ENCODE results near the gene TCF4. TPM values are rescaled to one million over a fixed set of nuclear protein-coding genes. Genes with fewer than 3 reads are reported as not detected.

The TCF4 gene
- total and polyA plus RNA-seq, 2 donors (not counting 3 experiments of a cell fraction or from before 2014, with no cell fraction given): 183 to 390 TPM

DNA sequence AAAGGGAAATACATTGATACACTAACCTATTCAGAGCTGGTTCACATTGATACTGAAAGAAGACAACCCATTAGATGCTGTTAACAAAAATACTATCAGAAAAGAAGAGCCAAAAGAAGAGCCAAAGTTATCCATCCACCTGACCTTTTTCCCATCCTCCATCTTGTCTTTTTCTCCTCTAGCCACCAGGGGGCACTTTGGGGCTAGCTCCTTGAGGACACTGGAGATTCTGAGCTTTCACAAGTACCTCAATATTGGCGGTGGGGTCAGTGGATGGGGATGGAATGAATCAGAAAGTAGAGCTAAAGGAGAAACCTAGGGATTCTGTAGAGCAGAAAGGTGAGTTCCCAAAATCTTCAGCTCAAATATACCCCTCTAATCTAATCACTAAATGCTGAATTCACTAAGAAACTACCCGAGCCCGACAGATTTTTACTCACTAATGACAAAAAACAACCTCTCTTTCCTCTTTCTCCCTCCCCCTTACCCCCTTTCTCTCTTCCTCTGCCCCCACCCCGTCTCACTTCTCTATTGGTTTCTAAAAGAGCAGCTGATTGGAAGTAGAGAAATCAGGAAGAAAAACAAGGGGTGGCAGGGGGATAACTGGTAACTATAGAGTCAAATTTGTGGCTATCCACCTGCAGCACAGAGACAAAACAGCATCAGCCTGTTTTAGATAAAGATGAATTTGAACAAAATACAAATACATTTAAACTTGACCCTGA is 203.3 kb downstream of the TCF4 start:
- ChIA-PET POLR2A (interaction anchor here (1.1 kb wide), 2 partner anchors 10 to 16 kb away, joined by 3 to 5 read pairs; no protein-coding TSS in a partner anchor), CTCF (interaction anchor here (0.5 to 3.5 kb wide), 49 partner anchors 9 to 1192 kb away, joined by 3 to 65 read pairs (median 4); no protein-coding TSS in a partner anchor)
- H3K4me3 ChIP-seq (replicated peaks in 1 of 3; ENCODE audit: insufficient read depth in 1 of 3, low read depth in 1 of 3, low read length in 3 of 3): no peak overlapping the region
- peaks cover 5 to 10% of the 10 kb centered on the region in 2 experiments for H3K36me3 ChIP-seq (ENCODE audit: control insufficient read depth in 2 of 2, extremely low read depth in 1 of 2, insufficient read depth in 2 of 2, low read length in 2 of 2)
- no peak overlapping the region for H3K27ac ChIP-seq (ENCODE audit: insufficient read depth, low read depth, low read length)
- H3K9me3 ChIP-seq (replicated peaks; ENCODE audit: control insufficient read depth, insufficient read depth, low read length): no peaks in the 10 kb centered on the region
- H2AFZ ChIP-seq (ENCODE audit: low read depth, low read length): no peak overlapping the region
- FAIRE-seq (peak; percentile 74), DNase-seq (ENCODE audit: low read depth, low spot score) (peak; percentile 67)
- no TSS peak for BruUV-seq (replicated peaks)
- H3K79me2 ChIP-seq (ENCODE audit: control insufficient read depth, insufficient read depth, low read length): peaks cover 87% of the 10 kb centered on the region
- dilution Hi-C loops (cut with MboI; ENCODE audit: extremely low pct_ligation_motif_present, low sequenced_read_pairs) (no loop called here), intact Hi-C loops (cut with micrococcal nuclease) (loop anchor here (1.0 to 10.0 kb wide), 6 partner anchors 125 to 699 kb away; no protein-coding TSS in a partner anchor)
- H4K20me1 ChIP-seq (replicated peaks; ENCODE audit: control insufficient read depth, extremely low read depth, insufficient read depth, low read length): peaks cover 2% of the 10 kb centered on the region
- TF ChIP-seq CTCF (IDR thresholded peaks at IDR 0.05; ENCODE audit: extremely low read depth in 1 of 2, insufficient read depth in 1 of 2, low read depth in 1 of 2, low read length in 2 of 2) (peak; percentile 69 to 74), MAX (IDR thresholded peaks at IDR 0.05; ENCODE audit: insufficient read depth, insufficient read length) (no peak), POLR2AphosphoS5 (IDR thresholded peaks at IDR 0.05; ENCODE audit: insufficient read depth, low read depth, low read length) (no peak), MYC (IDR thresholded peaks at IDR 0.05; ENCODE audit: low read depth, low read length) (no peak)
- no peaks in the 10 kb centered on the region for H3K9me1 ChIP-seq (replicated peaks; ENCODE audit: control insufficient read depth, extremely low read depth, insufficient read depth, low read length)
- no peak overlapping the region for H3K4me2 ChIP-seq (ENCODE audit: insufficient read depth, low read length)
- H3K27me3 ChIP-seq (ENCODE audit: control insufficient read depth in 2 of 2, insufficient read depth in 2 of 2, low read length in 2 of 2): no peaks in the 10 kb centered on the region
- peaks cover 39% of the 10 kb centered on the region for H3K4me1 ChIP-seq (ENCODE audit: control insufficient read depth, extremely low read depth, insufficient read depth, low read length)
- no peak overlapping the region for H3K9ac ChIP-seq (replicated peaks; ENCODE audit: extremely low read depth, insufficient read depth, low read length)
